Epithelial cell of proximal tubule (primary cell): ENCODE measurements around the gene TTLL4. TPM values are rescaled to one million over a fixed set of nuclear protein-coding genes. Genes with fewer than 3 reads are reported as not detected.

Source experiments
- DNase-seq: peaks from one replicate; pipeline ENCODE4 v3.0.0-alpha.2; 2011; ENCODE audit warnings: low read depth
- H3K4me3 ChIP-seq: 2 replicates; pipeline ENCODE4 v1.5.1; 2011; ENCODE audit warnings: low read depth, mild to moderate bottlenecking, low read length
- CTCF ChIP-seq: conservative IDR thresholded peaks from 2 replicates; pipeline ENCODE4 v1.5.1; 2012; ENCODE audit warnings: low read depth, mild to moderate bottlenecking, low read length
- total RNA-seq: library from RNA; depleted of rRNA; stranded (reverse); fragments of >200 nt; gene quantifications from 2 replicates; pipeline ENCODE4 v1.2.3, GENCODE V29; 2015

The TTLL4 gene
- total RNA-seq, 1 donor from 2014 or later = 20.5 TPM

- no peak for TF ChIP-seq CTCF
- DNase-seq = no peak
- H3K4me3 ChIP-seq = no peak overlapping the region
These were observed 3.3 kb downstream of the TTLL4 start for GRCh38 chr2:218713922-218714321.

- H3K4me3 ChIP-seq = no peak overlapping the region
- no peak for DNase-seq
- no peak for TF ChIP-seq CTCF
These were observed 5.4 kb downstream of the TTLL4 start for GRCh38 chr2:218716070-218716469.

- H3K4me3 ChIP-seq = no peak overlapping the region
- TF ChIP-seq CTCF = no peak
- DNase-seq = no peak
These were observed 6.6 kb downstream of the TTLL4 start for GRCh38 chr2:218717262-218717661.

- TF ChIP-seq CTCF = no peak
- H3K4me3 ChIP-seq = no peak overlapping the region
- no peak for DNase-seq
These were observed 7.4 kb downstream of the TTLL4 start for GRCh38 chr2:218718058-218718457.

GRCh38 chr2:218719457-218719856 is 8.8 kb downstream of the TTLL4 start:
- no peak for DNase-seq
- TF ChIP-seq CTCF = no peak
- no peak overlapping the region for H3K4me3 ChIP-seq

GRCh38 chr2:218720048-218721041 is 9.7 kb downstream of the TTLL4 start:
- DNase-seq = no peak
- H3K4me3 ChIP-seq = no peak overlapping the region
- TF ChIP-seq CTCF = no peak

- no peak overlapping the region for H3K4me3 ChIP-seq
- no peak for TF ChIP-seq CTCF
- no peak for DNase-seq
These were observed 10.9 kb downstream of the TTLL4 start for GRCh38 chr2:218721488-218721887.
